HPDE6-E6E7 (cell line): ENCODE measurements around the gene CRYBG2.
A peak's percentile ranks its signal among the peaks of the same experiment; 100 is the strongest.
"Not testable (repeated sequence)": the region's sequence is repeated elsewhere in the genome, so short reads cannot be mapped to it uniquely, and the experiment has no call there.

Source experiments
- DNase-seq: peaks from one replicate; pipeline ENCODE4 v3.0.0; 2011; ENCODE audit warnings: missing footprints; ENCODE audit errors: extremely low spot score

Gene CRYBG2

DNA sequence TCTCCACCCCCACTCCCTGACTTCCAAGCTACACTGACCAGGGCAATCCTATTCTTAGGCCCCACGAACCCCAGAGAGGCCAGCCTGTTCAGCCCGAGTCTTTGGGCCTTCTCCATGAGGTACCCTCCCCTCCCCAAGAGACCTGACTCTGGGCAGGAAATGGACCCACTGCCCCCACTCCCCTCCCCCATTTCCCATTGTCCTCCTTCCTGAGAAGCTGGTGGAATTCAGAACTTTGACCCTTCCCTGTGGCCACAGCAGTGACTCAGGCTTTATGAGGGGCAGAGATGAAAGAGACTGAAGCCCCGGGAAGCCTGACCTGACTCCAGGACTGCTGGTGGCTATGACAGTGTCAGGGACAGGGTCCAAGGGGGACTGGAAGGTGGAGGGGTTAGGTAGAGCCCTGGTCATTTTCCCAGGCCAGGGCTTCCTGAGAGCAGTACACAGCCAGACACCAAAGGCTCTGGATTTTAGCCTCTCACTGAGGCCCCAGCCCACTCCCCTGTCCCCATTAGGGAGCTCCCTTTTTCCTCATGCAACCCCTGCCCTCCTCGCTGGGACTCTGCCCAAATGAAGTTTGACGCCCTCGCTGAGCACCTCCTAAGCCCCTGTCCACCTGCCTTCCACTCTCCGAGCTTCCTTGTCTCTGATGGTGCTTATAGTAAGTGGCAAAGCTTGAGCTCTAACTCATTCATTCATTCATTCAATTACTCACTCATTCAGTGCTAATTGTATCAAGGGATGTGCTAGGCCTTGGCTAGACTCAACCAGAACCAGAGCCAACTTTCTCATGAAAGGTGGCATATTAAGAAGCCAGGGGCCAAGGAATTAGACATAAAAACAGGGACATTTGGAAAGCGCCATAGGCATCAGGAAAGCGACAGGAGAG, 3.0 kb downstream of the CRYBG2 start:
- no peak for DNase-seq

GRCh38 chr1:26350343-26350700, 3.6 kb downstream of the CRYBG2 start:
- no peak for DNase-seq

GRCh38 chr1:26349877-26350244, 4.1 kb downstream of the CRYBG2 start:
- no peak for DNase-seq

GRCh38 chr1:26349188-26349876, 4.6 kb downstream of the CRYBG2 start:
- peak; percentile 44 for DNase-seq

- DNase-seq: no peak
Measured at GRCh38 chr1:26346274-26347033, 7.5 kb downstream of the CRYBG2 start.

- DNase-seq: no peak
Measured at GRCh38 chr1:26345718-26346117, 8.2 kb downstream of the CRYBG2 start.

DNA sequence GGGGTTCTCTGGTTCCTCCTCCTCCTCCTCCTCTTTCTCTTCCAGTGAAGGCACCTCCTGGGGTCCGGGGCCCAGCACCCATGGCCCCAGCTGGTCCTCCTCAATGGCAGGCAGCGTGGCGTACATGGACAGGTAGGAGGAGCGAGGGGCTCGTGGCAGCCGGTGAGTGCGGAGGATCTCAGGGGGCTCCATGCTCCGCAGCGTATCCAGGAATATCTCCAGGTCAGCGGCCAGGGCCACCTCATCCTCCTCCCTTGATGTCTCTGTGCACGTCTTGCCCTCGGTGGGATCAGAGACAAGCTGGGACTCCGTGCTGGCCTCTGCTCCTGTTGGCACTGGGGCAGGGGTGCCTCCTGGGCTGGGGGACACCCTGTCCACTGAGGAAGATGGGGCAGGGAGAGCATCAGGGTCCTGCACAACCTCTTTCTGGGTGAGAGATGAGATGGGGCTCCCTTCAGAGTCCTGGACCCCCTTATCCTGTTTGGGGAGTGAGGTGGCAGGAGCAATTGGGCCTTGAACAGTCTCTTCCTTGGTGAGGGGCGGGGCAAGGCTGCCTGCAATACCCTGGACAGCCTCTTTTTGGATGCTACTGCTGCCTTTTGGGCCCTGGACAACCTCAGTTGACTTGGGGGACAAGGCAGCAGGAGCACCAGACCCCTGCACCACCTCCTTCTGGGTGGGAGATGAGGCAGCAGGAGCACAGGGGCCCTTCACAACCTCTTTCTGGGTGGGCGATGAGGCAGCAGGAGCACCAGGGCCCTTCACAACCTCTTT, 9.6 kb downstream of the CRYBG2 start:
- no peak for DNase-seq

DNA sequence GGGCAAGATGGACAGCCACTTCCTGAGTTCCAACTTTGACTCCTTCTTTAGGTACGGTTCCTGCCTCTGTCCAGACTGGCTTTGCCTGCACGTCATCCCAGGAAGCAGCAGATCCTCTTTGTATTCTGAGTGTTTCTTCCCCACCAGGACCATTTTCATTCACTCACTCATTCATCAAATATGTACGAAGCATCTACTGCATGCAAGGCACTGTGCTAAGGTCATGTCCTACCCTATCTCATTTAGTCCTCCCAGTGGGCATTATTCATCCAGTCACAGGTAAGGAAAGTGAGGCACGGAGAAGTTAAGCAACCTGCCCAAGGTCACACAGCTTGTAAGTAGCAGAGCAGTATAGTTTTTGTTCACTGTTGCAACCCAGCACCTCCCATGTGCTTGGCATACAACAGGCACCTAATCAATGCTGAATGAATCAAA, 13.9 kb downstream of the CRYBG2 start:
- no peak for DNase-seq

DNA sequence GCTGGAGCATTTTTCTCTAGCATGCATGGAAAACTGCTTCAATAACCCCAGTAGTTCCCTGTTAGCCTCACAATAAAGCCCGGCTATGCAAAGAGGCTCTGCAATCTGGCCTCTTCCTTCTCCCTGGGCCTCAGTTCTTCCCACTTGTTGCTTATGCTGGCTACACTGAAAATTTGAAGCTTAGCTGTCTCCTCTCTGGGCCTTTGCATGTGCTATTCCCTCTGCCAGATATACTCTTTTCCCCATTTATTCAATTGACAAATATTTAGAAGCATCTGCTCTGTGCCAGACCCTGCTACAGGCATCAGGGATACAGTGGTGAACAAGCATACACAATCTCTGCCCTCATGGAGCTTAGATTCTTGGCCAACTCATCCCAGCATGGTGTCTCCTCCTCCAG, 15.3 kb downstream of the CRYBG2 start:
- no peak for DNase-seq

GRCh38 chr1:26337625-26338024, 16.3 kb downstream of the CRYBG2 start:
- no peak for DNase-seq

- DNase-seq: no peak
Measured at GRCh38 chr1:26337206-26337535, 16.8 kb downstream of the CRYBG2 start.

DNA sequence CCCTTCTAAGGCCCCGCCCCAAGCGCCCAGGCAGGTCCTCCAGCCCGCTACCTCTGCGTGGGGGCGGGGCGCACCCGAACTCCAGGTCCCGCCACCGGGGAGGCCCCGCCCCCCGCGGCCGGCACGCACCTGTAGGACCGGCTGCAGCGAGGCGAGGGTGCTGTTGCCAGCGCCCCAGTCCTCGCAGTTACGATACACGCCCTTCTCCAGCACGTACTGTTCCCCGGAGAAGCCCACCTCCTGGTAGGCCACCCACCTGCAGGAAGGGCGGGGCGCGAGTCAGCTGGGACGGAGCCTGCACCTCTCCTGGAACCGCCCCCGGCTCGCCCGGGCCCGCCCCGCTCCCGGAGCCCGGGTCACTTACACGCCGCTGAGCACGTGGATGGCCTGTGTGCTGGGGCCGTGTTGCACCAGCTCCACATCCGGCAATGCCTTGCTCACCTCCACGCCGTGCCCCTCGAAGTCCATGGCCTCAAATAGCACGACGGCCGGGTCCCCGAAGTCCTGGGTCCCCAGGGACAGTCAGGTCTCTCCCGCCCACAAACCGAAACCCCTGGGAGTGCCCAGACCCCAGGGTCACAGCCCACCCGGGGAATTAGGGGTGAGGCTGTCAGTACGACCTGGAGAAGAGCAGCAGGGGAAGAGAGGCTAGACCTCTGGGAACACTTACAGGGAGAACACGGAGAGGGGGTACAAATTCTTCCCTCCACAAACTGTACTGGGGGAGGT, 17.3 kb downstream of the CRYBG2 start:
- peak; percentile 91 for DNase-seq

GRCh38 chr1:26335774-26336476, 18.0 kb downstream of the CRYBG2 start:
- DNase-seq: no peak

DNA sequence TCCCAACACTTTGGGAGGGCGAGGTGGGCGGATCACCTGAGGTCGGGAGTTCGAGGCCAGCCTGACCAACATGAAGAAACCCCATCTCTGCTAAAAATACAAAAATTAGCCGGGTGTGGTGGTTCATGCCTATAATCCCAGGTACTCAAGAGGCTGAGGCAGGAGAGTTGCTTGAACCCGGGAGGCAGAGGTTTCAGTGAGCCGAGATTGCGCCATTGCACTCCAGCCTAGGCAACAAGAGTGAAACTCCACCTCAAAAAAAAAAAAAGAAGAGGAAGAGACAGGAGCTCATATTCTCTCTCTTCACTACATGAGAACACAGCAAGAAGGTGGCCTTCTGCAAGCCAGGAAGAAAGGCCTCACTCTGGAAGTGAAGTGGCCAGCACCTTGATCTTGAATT, 20.6 kb downstream of the CRYBG2 start:
- not testable (repeated sequence) for DNase-seq

- DNase-seq: no peak
Measured at GRCh38 chr1:26330276-26330675, 23.7 kb downstream of the CRYBG2 start.

- DNase-seq: not testable (repeated sequence)
Measured at GRCh38 chr1:26329380-26329779, 24.6 kb downstream of the CRYBG2 start.

DNA sequence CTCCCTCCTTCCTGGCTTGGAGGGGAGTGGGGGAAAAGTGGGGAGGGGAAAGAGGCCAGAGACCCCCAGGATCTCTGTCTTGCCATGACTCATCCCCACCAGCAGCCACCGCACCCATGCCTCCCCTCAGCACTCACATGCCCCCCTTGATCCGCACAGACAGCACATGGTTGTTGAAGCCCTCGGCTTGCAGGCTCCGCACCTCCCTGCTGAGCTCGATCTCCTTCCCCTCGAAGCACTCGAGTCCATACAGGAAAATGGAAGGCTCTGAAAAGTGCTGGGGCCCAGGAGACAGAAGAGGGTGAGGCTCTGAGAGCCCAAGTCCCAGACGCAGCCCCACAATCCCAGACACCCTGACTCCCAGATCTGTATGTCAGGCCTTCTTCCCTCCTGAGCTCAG, 25.3 kb downstream of the CRYBG2 start:
- no peak for DNase-seq

DNA sequence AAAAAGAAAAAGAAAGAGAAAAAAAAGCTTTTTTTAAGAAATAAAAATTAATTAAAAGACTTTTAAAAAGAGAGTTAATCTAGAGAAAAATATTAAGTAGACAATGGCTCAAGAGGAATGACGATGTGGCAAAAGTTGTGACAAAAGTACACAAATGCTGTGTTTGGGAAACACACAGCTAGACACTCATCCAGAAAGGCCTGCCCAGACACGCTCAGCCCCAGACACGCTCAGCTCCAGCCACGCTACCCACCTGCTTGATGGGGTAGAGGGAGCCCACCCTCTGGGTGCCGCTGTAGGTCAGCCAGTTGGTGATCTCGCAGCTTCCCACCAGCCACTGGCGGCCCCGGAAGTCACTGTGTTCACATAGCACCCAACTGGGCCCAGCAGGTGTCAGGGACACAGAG, 26.0 kb downstream of the CRYBG2 start:
- DNase-seq: no peak

DNA sequence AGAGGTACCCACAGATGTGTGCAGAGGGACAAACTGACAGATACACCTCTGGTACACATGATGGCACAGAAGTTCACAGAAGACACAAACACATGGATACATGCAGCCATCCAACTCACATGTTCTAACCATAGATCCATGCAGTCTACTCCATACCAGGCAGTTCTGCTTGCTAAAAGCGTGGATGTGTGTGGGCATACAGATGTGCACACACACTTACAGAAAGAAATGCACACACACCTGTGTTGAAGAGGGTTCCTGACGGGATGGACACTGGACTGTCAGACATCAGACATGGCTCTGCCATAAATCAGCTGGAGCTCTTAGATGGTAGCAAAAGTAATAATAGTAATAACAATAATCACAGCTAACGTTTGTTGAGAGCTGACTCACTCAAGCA, 29.4 kb downstream of the CRYBG2 start:
- DNase-seq: no peak

GRCh38 chr1:26323382-26323781, 30.5 kb downstream of the CRYBG2 start:
- DNase-seq: no peak

DNA sequence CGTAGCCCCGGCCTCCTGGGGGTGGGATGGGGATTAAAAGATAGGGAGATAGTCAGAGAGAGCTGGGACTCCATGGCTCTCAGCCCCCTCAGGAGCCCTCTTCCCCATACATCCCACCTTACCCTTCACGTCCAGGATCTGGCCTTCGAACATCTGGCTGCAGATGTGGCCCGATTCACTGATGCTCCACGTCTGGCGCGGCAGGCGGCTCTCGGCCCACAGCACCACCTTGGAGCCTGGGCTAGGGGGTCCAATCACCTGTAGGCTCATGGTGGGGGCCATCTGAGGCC, 31.9 kb downstream of the CRYBG2 start:
- DNase-seq: no peak
